Mammary epithelial cell (primary cell): ENCODE measurements around the gene INPP5D.
"Not testable (repeated sequence)": the region's sequence is repeated elsewhere in the genome, so short reads cannot be mapped to it uniquely, and the experiment has no call there.

Experiments
- CTCF ChIP-seq, 2 donors: IDR thresholded peaks in 1 of 2; conservative IDR thresholded peaks in 1 of 2; 2 replicates each; pipeline ENCODE4 v1.5.1; 2011 to 2012; ENCODE audit warnings: inconsistent platforms in 2 of 2, low read length in 2 of 2, mild to moderate bottlenecking in 2 of 2, control low read depth in 1 of 2, low read depth in 1 of 2; ENCODE audit not compliant: insufficient read depth in 1 of 2; ENCODE audit errors: extremely low read depth in 1 of 2
- EZH2 ChIP-seq: IDR thresholded peaks from 2 replicates; pipeline ENCODE4 v1.6.1; 2012; ENCODE audit warnings: low read length, inconsistent platforms, borderline replicate concordance

- not testable (repeated sequence) for TF ChIP-seq CTCF (conservative IDR thresholded peaks at IDR 0.05 in 1 of 2, IDR thresholded peaks at IDR 0.05 in 1 of 2; ENCODE audit: extremely low read depth in 1 of 2, insufficient read depth in 1 of 2, low read depth in 1 of 2, low read length in 2 of 2); EZH2
These were observed 39.7 kb downstream of the INPP5D start for GRCh38 chr2:233099820-233100191.
